Type B pancreatic cell (in vitro differentiated cells): Measurements from ENCODE around the gene TBC1D22A. TPM values are rescaled to one million over a fixed set of nuclear protein-coding genes. Genes with fewer than 3 reads are reported as not detected.

Experiments
- DNase-seq: peaks from one replicate; pipeline ENCODE4 v3.0.0; 2021; ENCODE audit warnings: mixed read lengths; ENCODE audit not compliant: unreplicated experiment; ENCODE audit errors: extremely low spot score
- H3K27ac Mint-ChIP-seq: 2 replicates; pipeline ENCODE4 v1.8.0; 2021; ENCODE audit warnings: mild to moderate bottlenecking, mixed read lengths
- H3K27me3 Mint-ChIP-seq: 2 replicates; pipeline ENCODE4 v1.8.0; 2021; ENCODE audit warnings: mixed read lengths
- H3K36me3 Mint-ChIP-seq: 2 replicates; pipeline ENCODE4 v1.8.0; 2021; ENCODE audit warnings: mixed read lengths
- H3K4me1 Mint-ChIP-seq: one replicate; pipeline ENCODE4 v1.8.0; 2021; ENCODE audit warnings: mixed read lengths; ENCODE audit not compliant: unreplicated experiment
- H3K4me3 Mint-ChIP-seq: 2 replicates; pipeline ENCODE4 v1.8.0; 2021; ENCODE audit warnings: mild to moderate bottlenecking, mixed read lengths
- H3K9me3 Mint-ChIP-seq: 2 replicates; pipeline ENCODE4 v1.8.0; 2021; ENCODE audit warnings: mixed read lengths
- CTCF ChIP-seq: fragments of 200-600 bp; sonication (generic); conservative IDR thresholded peaks from 2 replicates; pipeline ENCODE4 v1.5.0; 2021; ENCODE audit warnings: antibody characterized with exemption, mild to moderate bottlenecking
- total RNA-seq: library from RNA; stranded (reverse); gene quantifications from 2 replicates; pipeline ENCODE4 v1.2.1, GENCODE V29; 2021; ENCODE audit warnings: low replicate concordance

Gene TBC1D22A
- total RNA-seq, 1 donor from 2014 or later: 16.2 TPM

GRCh38 chr22:46961591-46962295, 199.3 kb downstream of the TBC1D22A start:
- no peaks in the 10 kb centered on the region for H3K9me3 Mint-ChIP-seq
- no peaks in the 10 kb centered on the region for H3K36me3 Mint-ChIP-seq
- no peaks in the 10 kb centered on the region for H3K27me3 Mint-ChIP-seq
- TF ChIP-seq CTCF: no peak
- DNase-seq: peak; percentile 39
- H3K27ac Mint-ChIP-seq: no peak overlapping the region
- peaks cover 16% of the 10 kb centered on the region for H3K4me1 Mint-ChIP-seq
- H3K4me3 Mint-ChIP-seq: no peak overlapping the region

GRCh38 chr22:46962406-46962805, 200.0 kb downstream of the TBC1D22A start:
- no peaks in the 10 kb centered on the region for H3K27me3 Mint-ChIP-seq
- no peak for TF ChIP-seq CTCF

DNA sequence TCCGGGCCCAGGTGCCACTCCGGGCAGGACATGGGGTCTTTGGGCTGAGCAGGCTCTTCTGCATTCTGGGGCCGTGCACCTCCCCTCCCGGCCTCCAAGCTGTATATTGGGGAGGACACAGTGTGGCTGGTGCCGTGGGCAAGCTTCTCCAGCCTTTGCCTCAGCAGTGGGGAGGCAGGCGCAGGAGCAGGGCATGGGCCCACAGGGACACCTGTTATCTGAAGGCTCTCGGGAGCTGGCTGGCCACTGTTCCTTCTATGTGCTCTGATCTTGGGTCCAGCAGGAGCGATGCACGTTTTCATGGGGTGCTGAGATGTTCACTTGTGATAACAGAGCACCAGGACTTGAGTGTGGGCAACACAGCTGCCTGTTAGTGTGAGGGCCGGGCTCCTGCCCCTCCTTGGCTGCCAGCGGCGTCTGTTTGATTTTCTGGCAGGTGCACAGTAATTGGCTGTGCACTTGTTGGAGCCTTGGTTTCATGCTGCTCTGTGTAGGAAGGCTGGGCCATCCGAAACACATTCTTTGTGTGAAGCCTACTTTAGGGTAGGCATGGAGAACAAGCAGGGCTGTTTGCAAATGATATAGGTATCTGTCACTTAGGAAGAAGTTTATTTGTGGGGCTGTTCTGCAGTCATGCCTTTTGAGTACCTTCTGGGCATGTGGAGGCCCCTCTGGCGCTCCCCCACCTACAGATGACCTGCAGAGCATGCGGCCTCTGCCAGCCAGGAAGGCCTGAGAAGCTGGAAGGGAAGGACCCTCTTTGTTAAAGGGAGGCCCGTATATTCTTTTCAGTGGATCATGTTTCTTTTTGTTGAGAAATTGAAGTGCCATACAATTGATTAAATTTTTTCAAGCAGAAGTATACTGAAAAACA, 201.5 kb downstream of the TBC1D22A start:
- Mint-ChIP-seq H3K9me3 (no peaks in the 10 kb centered on the region), H3K4me1 (peaks cover 16% of the 10 kb centered on the region), H3K36me3 (no peaks in the 10 kb centered on the region), H3K27me3 (no peaks in the 10 kb centered on the region), H3K4me3 (no peak overlapping the region), H3K27ac (no peak overlapping the region)
- DNase-seq: no peak
- no peak for TF ChIP-seq CTCF

More at GRCh38 chr22:46962406-46962805, 200.0 kb downstream of the TBC1D22A start:
- no peaks in the 10 kb centered on the region for H3K36me3 Mint-ChIP-seq
- DNase-seq: no peak
- no peak overlapping the region for H3K27ac Mint-ChIP-seq
- no peak overlapping the region for H3K4me3 Mint-ChIP-seq
- H3K9me3 Mint-ChIP-seq: no peaks in the 10 kb centered on the region
- H3K4me1 Mint-ChIP-seq: peaks cover 16% of the 10 kb centered on the region

- Mint-ChIP-seq H3K9me3 (no peaks in the 10 kb centered on the region), H3K36me3 (no peaks in the 10 kb centered on the region), H3K27me3 (no peaks in the 10 kb centered on the region), H3K4me1 (peaks cover 19% of the 10 kb centered on the region), H3K27ac (no peak overlapping the region), H3K4me3 (no peak overlapping the region)
- DNase-seq: no peak
- TF ChIP-seq CTCF: no peak
These were observed 202.5 kb downstream of the TBC1D22A start for GRCh38 chr22:46964773-46965550.
